HG03039 (cell line): ENCODE measurements around the gene LAMA2.
"Not testable (repeated sequence)": the region's sequence is repeated elsewhere in the genome, so short reads cannot be mapped to it uniquely, and the experiment has no call there.

Experiments
- ATAC-seq: cut with Tn5 transposase; IDR thresholded peaks from one replicate; pipeline ENCODE4 v1.9.1; 2021; ENCODE audit warnings: mild to moderate bottlenecking, moderate library complexity; ENCODE audit not compliant: unreplicated experiment

The LAMA2 gene

DNA sequence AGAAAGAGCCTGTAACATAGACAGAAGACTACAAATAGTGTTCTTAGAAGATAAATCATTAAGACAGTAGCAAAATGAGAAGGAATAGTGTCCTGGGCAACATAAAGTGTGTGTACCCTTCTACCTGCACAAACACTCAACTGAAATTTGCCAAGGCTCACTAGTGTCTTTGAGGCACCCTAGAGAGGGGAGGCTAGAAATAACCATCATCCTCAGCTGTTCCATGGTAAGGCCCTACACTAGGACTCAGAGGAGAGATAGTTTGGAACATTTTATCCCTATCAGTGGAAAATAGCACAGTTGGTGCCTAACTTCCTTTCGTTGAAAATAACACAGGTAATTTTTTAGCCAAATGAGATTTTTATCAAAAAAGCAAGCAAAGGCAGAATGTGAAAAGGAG, 230.7 kb downstream of the LAMA2 start:
- ATAC-seq = no peak

DNA sequence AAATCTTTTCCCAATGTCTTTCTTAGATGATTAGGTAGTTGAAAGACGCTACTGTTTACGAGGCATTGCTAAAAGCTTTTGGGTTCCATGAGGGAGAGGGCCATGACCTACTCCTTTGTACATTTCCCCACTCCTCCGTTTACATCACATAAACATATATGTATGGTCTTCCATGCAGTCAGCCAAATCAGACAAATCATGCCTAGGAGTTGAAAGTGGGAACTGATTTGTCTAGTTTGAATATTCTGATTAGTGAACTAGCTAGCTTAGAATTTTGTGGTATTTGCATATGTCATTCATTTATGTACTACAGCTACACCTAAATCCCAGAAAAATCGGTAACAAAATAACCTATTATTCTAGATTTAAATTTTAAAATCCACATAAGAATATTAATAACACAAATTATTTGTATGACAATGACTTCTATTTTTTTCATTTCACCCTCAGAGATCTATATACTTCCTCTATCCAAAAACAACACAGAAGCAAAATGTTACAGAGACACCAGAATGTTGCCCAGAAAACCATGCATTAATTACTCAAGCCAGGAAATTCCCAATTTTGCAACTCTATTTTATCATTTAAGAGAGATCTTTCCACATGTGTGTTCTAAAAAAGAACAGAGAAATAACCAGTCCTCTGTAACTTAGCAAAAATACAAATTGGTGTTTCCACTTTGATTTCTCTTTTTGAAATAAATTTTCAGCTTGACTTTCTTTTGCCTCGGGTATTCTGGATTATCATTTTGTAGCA, 231.9 kb downstream of the LAMA2 start:
- ATAC-seq = no peak

DNA sequence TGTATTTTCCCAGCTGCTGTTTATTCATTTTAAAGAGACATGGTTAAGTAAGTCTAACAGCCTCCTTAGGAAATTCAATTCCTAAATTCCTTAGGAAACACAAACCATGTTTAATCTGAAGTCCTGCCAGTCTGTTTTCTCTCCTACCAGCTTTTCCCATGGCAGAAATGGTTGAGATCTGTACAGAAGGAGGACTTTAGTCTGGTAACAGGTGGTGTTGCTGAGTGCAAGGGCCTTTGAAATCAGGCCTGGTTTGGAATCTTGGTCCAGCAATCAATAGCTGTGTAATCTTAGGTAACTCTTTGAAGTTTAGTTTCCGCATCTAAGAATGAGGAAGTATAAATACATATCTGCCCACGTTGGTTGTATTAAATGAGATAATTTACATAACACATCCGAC, 232.5 kb downstream of the LAMA2 start:
- ATAC-seq = no peak

DNA sequence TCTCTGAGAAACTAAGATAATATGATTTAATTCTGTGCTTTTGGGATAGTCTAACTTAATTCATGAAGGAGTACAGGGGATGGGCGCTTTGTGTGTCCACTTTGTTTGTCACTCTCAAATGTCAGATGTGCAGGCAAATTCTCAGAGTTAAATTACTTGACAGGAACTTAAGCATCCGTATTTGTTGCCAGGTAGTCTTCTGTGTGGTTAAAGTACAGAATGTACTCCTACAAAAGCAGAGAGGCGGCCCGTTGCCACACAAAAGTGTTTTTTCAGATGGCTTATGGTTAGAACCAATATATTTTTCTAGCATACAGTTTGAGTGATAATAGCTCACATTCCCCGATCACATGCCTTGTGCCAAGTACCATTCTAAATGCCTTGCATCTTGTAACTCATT, 234.4 kb downstream of the LAMA2 start:
- no peak for ATAC-seq

DNA sequence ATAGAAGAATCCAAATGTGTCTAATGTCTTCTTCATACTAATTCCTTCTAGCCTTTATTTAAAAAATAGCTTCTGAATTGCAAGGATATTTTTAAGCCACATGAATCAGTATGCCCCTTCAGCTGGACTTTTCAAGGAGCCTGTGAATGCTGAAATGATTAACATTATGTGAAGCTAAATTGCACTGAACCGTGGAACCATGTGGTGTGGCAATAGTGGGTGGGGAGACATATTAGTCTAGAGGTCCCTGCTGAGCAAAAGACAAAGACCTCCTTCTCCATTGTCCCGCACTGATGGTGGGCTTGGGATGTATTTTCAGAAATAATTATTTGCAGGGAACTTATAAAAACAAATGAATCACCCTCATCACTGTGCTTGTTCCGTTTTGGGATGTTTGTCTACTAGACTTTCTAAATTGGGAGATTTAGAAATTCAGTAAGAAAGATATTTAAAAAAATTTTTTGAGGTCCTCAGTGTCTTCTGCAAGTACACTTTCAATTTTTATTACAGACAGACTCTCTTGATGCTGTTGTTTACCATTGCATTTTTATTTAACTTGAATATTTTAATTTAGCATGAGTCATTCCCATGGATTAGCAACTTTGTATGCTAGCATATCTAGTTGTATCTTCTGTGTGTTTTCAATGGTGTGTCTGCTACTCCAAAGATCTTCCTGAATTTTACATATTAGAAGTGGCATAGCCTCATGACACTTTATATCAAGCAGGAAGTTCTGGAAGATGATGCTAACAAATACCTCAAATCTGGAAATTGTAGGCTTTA, 238.1 kb downstream of the LAMA2 start:
- no peak for ATAC-seq

DNA sequence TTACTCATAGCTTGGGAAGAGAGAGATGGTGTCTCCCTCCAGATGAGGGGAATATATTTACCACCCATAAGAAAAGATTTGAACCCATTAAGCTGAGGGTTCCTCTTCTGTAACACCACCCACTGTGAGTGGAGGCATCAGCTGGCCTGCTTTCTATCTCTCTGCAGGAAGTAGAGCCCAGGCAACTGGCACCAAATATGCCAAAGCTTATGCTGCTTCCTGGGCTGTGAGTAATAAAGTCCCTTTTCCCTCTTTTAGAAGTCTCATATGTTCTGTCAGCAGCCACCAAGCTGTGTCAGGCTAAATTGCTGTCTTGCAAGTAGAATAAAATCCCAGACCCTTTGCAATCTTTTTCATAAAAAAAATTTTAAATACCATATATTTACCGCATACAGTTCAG, 241.4 kb downstream of the LAMA2 start:
- ATAC-seq = no peak

DNA sequence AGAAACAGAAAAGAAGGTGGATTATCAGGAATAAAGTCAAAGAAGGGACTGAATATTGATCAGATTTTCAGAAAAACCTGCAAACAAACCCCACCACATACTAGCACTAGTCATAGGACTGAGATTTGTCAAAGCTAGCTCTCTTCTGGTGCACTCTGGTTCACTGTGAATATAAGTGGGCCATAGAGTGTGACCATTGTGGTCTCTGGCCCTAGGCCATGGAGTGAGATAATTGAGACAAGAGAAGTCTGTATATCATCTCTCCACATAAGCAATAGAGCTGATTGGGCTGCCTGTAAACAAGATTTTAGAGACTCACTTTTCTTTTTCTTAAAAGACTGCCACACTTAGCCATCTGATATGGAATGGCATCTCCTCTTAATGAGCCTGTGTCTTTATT, 247.2 kb downstream of the LAMA2 start:
- ATAC-seq = no peak

DNA sequence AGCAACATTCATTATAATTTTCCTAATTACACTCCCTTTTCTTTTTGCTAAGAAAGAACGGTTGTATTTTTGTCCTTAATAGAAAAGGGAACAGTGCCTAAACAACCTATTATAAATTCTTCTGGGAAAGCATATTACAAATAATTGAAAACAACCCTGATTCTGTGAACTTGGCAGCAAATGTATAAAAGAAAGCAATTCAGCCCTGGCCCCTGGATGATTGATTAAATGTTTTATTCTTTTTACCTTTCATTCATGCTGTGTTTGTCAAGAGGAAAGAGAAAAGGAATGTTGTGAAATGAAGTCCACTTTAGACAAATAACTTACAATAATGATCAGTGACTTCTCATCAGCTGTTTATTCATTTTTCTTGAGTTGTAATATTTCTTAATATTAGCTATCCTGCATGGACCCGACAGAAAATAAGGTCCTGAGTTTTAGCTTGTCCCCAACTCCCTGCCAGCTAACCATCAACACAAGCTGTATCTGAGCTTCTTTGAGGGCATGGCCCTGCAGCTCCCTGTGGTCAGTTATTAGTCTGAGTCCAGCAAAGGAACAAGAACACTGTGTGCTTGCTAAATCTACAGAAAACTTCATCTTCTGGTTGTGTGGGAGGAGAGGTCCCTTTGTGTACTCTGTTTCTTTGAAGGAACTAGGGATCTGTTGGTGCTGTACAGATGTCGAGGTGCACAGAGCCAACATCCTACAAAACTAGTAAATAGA, 248.2 kb downstream of the LAMA2 start:
- ATAC-seq = no peak

DNA sequence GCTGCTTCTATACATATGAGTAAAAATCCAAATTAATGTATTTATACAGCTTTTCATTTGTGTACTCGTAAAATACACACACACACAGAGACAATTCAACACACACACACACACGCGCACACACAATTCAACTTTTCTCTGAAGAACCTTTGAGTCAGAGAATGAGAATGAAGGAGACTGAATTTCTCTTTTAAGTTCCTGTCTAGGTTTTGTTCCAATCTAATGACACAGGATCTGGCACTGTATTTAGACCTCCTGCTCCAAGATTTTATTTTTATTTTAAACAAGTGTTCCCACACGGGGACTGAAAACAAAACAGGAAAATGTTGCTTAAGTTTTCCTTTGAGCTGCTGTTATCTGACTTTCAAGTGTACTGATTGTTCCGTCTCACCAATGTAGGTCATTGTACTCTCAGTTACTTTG, 250.8 kb downstream of the LAMA2 start:
- no peak for ATAC-seq

DNA sequence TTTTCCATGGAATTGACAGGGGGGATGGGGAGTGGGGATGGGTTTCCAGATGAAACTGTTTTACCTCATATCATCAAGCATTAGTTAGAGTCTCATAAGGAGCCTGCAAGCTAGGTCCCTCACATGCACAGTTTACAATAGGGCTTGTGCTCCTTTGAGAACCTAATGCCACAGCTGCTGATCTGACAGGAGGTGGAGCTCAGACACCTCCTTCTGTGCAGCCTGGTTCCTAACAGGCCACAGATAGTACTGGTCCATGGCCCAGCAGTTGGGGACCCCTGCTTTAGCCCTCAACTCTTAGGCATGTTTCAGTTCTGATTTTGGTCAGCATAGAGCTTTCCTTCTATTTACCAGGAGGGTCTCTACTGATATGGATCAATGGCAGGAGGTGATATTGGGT, 251.6 kb downstream of the LAMA2 start:
- no peak for ATAC-seq

DNA sequence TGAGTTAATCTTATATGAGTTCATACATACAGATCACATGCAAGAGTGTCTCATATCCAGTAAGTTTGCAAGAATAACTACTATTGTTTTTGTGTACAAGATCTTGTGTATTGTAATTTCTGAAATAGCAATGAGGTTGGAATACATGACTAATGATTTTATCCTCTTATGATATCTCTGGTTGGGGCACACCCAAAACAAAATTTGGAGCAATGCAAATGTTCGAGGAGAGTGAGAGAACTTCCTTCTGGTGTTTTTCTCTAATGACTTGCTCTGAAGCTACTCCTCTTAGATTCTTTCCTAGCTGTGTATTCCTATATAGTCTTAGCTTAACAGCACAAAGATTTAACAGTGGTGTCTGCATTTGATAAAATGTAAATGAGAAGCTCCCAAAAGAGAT, 252.5 kb downstream of the LAMA2 start:
- ATAC-seq = no peak

DNA sequence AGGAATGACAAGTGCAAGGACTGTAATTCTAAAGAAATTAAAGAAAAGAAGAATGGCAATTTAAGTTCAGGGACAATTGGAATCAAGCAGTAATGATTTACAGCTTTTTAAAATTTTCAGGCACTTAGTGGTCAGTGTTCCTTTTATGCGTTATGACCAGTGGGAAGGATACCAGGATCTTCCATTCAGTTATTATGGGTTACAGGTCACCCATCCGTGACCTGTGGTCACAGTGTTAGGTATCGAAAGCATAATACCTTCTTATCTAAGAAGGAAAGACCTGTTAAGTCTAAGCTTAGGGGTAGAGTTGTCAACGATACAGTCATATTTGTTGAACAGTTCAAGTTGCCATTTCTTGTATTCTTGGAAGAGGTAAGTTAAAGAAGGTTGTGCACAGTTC, 253.8 kb downstream of the LAMA2 start:
- ATAC-seq = no peak

DNA sequence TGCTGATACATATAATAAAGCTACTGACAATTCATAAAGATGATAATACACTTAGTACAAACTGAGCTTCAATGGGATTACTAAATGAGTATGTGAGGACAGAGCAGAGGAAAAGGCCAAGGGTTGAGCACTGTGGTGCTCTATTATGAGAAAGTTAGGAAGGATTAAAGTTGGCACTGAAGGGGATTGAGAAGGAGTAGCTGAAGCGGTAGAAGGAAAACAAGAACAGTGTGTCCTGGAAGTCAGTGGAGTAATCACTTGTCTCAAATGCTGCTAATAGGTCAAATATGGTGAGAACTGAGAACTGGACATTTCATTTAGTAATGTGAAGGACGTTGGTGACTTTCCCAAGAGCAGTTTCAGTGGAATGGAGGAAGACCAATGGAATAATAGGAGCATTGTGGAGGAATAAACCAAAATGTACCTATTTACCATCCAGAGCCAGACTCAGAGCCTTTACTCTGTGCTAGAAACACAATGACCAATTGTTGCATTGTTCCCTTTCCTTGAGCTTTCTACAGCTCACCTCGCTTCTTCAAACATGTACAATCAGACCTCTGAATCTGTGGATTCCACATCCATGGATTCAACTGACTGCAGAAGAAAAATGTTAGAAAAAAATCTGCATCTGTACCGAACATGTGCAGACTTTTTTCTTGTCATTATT, 255.9 kb downstream of the LAMA2 start:
- ATAC-seq = no peak

DNA sequence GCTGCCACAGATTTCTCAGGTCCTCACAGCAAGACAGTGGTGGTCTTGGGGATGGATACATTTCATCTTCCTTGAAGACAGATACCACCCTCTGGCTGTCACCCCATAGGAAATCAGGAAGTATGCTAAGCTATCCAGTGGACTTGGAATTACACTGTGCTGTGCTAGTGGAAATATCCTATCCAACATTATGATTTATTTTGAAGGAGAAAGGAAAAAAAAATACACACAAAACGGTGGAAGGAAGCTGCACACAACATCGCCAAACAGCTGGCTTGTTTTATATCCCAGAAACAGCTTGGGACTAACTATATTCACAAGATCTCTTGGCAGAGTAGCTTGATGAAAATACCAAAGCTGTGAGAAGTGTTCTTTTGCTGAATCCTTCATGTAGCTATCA, 257.6 kb downstream of the LAMA2 start:
- ATAC-seq = no peak

DNA sequence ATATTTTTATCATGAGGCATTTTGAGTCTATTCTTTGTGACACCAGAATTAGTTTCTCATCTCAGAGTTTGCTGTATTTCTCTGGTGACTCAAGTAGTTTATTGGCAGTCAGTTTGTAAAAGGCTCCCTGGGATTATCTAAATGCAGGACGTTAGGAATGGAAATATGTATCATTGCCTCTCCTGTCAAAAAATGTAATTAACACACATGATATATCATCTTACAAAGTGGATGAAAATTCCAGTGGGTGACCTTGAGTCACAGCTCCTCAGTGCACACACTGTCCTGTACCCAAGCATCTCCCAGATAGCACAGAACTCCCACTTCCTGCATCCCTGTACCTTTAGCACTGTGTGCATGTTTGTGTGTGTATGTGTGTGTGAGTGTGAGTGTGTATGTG, 258.6 kb downstream of the LAMA2 start:
- ATAC-seq = no peak

DNA sequence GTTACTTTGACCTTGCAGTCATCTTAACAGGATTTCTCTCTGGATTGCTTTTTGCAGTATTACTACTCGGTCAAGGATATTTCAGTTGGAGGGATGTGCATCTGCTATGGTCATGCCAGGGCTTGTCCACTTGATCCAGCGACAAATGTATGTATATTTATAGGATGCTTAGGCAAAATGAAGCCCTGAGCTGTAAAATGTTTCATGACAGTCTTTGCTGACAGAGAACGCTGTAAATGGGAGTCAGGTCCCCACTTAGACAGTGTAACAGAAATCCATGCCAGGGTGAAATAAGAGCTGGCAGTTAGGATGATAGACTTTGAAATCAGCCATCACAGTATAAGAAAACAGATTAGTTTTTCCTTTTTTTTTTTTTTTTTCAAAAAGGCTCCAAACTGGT, 264.0 kb downstream of the LAMA2 start:
- ATAC-seq = no peak

DNA sequence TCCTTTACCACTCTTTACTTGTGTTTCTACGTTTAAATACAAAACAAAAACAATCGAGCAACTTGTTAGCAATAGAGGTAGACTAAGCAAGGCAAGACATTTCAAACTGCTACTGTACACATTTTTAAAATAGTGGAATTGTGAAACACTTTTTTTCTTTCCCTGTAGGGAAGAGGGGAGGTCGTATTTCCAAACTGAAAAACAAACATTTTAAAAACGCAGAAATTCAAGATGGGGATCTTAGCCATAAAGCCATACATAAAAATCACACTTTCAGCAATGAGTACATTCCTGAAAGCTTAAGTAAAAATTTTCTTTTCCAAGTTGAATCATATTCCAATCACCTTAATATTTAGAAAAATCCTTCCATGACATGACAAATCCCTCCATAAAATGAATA, 267.6 kb downstream of the LAMA2 start:
- ATAC-seq = no peak

DNA sequence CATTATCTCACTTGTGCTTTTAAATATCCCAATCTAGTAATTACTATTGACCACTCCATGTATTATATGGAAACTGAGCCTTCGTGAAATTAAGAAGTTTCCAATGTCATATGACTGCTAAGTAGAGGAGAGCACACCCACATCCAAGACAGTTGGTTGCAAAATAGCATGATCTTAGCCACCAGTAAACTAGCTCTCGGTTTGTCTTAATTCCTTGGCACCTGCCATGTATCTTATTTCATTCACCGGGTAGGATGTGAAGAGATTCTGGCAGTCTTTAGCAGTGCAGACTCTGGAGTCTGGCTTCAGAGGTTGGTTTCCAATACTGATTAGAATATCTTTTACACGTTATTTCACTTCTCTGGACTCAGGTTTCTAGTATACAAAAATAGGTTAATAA, 270.3 kb downstream of the LAMA2 start:
- ATAC-seq = no peak

DNA sequence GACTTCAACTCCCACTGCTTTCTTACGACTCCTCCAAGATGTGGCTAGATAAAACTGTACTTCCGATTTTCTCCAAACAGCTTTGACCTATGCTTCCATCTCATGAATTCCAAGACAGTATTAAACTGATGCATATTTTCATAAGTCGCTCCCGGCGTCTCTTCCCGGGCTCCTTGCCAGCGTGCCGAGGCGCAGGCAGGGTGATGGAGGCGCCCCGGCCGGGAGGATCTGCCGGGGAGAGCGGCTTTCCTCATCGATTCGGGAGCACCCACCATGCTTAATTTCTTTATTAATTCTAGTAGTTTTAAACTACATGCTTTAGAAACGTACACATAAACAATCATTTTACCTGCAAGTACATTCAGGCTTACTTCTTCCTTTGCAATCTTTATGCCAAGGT, 276.3 kb downstream of the LAMA2 start:
- ATAC-seq = not testable (repeated sequence)

DNA sequence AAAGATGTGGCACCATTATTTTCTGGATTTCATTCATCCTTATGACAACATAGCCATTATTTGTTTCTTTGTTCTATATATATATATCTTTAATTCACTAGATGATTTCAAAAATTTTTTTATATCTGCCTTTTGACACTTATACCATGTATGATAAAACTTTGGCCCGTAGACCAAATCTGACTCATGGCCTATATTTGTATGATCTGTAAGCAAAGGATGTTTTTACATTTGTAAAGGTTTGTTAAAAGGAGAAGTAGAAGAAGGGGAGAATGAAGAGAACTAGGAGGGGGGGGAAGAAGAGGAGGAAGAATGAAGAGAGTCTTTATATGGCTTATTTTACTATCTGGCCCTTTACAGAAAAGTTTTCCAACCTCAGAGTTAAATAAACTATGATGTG, 279.7 kb downstream of the LAMA2 start:
- ATAC-seq = no peak

DNA sequence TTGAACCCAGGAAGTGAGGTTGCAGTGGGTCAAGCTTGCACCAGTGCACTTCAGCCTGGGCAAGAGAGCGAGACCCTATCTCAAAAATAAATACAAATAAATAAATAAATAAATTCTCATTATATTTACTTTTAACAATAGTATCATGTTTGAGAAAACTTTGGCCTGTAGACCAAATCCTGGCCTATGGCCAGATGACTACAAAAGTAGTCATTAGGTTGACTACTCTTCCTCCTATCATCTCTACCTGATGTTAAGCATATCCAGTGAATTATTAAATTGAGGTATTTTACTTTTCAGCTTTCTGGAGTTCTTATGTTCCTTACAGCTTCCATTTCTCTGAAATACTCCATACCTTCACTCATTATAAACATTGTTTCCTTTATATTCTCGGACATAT, 280.6 kb downstream of the LAMA2 start:
- ATAC-seq = no peak
